DMS53 treated with DMSO at 0.1 percent for 48 hours (cell line): Measurements from ENCODE around the gene EN1.

ENCODE experiments used
- DNase-seq: peaks from one replicate; lab custom pipeline; 2025; ENCODE audit not compliant: unreplicated experiment; lab: John Stamatoyannopoulos, UW

The EN1 gene

DNA sequence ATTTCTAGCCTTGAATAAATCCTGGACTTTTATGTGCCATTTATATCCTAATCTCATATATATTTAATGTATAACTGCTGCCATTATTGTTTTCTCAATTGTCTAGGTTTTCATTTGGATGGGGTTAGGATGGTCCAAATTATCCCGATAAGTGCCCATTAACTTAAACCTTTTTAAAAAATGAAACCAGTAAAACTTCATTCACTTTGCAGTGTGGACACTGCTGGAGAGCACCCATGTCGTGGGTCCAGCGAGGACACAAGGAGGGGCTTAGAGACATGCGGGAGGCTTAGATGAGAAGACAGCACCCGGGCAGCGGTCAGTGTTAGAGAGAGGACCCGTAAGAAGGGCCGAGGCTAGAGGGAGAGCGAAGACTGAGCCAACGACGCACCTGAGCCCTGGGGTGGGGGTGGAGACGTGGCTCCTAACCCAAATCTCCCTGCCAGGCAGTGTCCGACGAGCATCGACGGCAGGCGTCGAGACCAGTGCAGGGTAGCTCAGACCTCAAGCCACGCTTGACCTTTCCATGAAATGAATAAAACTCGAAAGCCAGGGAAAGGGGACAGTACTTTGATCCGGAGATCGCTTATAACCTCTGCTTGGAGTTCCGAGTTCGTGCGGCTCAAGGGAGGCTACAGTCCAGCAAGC lies 9.0 kb upstream of the EN1 start:
- no peak for DNase-seq

DNA sequence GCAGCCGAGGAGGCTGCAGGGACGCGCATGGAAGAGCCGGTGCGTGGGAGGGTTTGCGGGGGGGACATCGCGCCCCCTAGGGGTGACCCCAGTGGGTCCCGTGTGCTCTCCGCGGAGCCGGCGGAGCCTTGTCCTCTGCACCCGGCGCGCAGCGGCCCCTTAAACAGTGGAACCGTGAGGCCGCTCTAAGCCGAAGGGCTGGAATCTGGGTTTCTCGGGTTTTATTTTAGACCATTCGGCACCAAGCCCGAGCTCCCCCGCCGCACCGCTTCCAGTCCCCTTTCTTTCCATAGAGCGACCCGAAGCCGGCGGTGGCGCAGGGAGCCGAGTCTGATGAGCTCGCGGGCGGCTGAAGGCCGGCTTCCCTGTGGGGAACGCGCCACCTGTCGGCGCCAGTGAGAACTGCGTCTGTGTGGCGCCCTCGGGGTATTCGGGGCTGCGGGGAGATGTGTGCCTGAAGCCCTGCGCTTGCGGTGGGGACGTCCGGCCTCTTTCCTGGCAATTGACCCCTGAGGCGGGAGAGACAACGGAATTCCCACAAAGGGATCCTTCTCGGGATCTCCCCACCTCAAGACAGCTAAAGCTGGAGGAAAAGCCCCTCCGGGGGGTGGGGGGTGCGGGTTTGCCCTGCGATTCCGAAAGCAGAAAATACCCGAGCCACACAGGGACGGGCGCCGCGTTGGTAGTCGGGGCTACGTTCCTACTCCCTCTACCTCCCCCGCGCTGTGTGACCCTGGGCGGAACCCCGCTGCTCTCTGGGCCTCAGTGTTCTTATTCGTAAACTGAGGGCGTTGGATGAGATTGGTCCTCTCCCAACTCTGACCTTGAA lies 8.2 kb upstream of the EN1 start:
- DNase-seq: peak; percentile 1

DNA sequence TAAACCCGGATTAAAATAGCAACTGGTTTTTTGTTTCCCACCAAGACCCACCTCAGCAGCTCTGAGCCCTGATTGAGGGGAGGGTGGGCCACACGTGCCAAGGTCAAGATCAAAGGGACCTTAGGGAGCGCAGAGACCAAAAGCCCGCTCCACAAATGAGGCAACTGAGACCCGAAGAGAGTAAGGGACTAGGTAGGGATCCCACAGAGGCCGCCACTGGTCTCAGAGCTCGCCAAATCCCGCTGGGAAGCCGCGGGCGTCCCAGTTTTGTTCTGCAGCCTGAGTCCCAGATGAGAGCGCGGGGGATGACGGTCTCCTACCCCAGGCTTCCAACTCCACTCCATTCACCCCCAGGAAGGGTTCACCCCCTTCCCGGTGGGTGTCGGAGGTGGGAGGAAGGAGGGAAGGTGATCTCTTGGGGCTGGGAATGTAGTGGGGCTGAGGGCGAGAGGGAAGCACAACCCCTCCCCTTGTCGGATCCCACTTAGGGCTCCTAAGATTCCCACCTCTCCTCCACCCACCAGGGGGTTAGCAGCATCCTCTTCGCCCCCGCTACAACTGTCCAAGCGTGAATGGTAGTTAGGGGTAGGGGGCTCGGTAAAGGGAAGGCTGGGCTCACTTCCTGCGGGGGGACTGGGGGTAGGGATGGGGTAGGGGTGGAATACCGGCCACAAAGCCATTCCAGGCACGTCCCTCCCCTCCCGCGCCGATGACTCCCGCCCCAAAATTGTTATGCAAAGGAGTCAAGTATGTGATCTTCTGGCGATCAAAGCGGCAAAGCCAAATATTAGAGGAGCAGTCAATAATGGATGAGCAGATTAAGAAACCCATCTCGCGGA lies 7.3 kb upstream of the EN1 start:
- no peak for DNase-seq

DNA sequence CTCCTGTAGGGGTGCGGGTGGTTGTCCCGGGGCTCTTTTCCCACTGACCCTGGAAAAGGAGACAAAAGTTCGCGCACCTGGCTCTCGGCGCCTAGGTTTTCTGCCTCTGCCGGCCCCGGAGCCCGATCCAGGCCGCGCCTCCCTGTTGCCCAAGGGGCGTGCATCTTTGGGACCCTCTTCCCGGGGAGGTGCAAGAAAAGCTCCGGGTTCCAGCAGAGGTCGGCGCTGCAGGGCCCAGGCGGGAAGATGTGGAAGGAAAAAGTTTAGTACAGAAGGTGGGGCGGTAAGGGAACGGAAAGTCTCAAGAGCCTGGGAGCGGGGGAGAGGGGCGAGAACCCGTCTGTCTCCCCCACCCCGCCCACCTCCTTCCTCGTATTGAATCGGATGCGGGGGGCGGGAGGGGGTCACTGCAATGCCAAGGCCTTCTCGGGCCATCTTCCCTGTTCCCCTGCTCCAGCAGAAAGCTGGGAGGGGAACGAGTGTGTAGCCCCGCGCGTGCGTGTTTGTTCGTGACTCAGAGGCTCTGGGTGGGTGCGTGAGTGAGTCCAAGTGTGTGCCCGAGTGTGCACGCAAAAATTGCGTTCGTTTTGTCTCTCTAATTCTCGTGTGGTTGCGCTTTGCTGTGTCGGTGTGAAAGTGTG lies 6.3 kb upstream of the EN1 start:
- no peak for DNase-seq

DNA sequence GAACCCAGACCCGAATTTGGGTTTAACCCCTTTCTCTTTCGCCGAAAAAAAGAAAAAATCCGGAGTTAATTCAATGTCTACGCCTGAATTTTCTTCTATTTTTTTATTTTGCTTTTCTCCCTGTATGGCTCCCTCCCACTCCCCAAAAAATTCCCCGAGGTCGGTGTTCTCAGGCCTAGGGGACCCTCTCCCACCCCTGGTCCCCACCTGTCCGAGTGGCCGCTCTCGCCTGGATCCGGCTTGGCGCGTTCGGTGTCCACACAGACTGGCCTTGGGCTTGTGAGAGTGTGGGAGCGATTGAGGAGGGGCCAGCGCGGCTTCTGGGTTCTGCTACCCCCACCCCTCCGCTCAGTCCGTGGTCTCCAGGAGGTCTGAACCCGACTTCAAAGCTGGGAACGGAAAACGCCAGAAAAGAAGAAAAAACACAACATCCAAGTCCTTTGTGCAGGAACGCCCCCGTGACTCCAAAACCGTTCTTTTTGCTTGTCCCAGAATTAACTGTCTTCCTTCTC lies 5.7 kb upstream of the EN1 start:
- no peak for DNase-seq

DNA sequence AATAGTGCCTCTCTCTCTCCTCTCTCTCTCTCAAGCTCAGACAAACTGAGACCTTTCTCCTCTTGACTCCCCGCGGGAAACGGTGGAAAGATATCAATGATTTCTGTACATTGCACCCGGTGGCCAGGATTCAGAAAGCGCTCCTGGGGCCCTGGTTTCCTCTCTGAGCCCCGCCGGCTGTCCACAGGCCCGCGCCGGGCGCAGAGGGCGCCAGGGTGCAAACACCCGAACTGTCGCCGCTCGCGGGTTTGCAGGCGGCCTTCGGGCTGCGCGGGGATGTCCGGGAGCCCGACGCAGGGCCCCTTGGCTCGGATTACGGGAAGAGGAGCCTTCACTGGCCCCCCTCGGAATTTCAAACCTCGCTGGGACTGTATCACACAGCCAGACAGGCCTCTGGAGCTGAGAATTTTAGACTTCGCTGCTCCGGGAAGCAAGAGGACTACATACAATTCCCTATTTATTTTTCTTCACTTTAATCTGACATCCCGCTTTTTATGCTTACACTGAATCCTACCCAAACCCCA lies 5.2 kb upstream of the EN1 start:
- no peak for DNase-seq

DNA sequence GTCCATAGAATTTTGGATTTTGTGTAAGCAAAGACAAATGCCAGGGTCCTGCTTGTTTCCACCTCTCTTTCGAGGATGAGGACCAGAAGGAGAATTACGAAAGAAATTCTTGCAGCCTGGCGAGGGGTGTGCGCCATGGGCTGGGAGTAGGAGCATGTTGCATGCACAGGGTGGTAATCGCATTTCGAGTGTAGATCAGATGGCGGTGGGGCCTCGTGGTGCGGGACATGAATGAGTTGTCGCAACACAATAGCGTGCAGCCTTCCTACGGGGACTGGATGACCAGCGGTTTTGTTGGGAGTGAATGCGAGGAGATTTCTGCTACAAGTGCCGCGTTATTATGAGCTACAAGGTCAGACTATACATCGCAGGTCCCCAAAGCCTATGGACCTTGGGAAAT lies 4.2 kb upstream of the EN1 start:
- DNase-seq: no peak

DNA sequence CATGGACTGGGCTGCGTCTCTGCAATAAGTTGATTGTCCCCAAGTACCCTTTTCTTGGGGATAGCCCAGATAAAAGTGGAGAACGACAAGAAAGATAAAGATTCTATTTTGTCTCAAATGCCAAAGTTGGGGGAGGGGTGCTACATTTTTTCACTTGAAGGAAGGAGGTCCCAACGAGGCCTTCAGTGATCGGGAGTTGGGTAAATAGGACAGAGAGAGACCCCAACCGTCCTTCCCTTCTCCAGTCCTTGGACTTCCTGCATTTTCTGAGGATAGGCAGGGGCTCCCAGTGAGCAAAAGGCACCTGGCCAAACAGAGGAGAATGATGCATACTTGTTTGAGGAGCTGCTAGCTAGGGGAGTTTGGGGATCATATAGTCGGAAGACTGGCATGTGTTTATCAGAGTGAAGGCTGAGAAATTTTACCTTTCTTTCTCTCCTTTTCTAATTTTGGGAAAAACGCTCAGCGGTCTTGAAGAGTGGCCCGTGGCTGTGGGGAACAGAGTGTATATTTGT lies 3.5 kb upstream of the EN1 start:
- DNase-seq: no peak

DNA sequence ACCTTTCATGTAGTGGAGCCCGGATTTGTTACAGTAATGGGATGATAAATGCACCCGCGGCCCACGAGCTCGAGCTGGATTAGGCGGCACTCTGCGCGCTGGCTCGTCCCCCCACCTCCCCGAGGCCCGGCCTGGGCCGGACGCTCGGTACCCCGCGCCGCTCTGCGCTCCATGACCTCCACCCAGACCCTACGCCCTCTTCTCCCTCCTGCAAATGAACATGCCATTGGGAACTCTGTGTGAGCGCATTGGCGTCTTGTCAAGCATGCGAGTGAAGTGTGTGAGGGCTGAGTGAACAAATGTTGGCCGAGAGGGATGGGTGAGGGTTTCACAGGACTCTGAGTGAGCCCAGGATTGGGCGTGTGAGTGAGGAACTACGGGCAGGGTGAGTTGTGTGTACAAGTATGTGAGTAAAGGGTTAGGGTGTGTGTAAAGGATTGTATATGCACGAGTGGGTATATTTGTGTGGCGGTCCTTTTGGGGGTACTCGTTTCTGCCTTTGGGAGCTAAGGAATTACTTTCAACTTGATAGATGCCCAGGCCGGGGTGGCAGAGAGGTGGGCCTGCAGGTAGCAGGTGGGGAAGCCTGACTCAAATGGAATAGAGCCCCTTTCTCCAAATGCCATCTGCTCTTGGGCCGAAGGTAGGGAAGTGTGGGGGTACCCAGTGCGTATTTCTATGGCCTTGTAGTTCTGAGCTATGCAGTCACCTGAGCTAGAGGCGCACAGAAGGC lies 2.9 kb upstream of the EN1 start:
- no peak for DNase-seq

DNA sequence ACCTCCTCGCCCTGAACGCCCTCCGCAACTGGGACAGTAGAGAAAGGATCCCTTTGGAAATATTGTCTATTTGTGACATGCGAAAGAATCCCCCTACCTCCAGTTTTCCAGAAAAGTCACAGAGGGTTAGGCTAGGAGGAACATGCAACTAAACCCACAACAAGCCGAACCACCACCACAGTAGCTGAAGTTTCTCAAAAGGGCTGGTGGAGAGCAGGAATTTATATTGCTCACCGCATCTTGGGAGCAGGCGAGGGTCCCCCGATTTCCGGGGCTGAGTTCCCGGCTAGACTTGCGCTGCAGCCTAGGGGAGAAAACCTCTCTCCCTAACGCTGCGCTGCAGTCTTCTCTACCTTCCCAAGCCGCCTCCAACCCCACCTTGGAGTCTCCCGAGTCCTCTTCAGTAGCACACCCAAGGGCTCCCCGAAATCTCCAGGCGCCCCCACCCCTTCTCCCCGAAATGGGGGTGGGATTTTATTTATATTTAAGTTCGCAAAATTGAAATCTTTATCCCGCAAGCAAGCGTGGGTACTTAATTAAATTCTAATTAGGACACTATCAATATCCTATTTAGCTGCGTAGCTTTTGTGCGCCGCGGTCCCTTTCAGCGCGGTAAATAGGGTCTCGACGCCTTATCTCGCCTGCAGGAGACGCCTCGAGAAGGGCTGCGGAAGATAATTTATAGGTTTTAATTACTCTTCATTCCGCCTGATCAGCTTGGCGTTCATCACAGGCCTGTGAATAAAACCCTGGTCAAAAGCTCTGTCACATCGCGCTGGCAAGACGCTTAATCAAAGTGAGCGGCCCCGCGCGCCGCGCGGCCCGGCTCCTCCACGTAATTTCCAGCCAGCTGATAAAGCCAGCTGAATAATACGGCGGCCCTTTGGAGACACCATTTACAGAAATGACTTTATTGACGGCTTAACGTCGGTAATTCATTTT lies 2.0 kb upstream of the EN1 start:
- DNase-seq: no peak

DNA sequence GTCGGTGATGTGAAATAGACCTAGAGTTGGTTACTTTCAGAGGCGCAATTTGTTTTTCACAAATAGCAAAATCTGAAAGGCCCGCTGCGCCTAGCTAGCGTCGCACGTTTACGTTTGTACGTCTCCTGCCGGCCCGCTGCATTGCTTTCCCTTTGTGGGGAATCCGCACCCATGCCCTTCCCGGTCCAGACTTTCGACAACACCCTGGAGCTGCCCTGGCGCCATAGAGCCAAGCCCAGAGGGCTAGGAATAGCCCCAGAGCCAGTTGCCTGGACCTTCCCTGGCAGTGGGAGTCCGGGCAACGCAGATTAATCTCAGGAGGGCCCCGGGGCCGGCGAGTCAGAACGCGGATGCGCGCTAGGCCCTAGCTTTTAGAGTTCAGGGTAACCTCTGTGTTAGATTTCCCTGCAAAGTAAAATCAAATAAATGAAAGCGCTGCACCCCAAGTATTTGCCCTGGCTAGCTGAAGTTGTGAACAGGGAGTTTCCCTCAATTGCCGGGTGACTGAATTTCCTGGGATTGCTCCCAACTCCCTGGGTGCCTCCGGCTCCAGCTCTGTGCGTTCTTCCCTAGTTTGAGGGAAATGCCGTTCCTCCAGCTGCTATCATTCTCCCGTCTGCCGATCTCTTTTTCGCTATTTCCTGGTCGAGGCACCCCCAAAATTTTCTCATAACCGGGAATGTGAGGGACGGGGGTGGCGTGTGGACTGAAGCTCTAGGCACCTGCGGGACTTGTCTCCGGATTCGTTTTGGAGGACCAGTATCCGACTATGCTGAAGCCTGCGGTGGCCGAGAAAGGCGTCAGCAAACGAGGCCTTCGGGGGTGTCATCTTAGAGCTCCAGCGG lies 1.2 kb upstream of the EN1 start:
- no peak for DNase-seq

DNA sequence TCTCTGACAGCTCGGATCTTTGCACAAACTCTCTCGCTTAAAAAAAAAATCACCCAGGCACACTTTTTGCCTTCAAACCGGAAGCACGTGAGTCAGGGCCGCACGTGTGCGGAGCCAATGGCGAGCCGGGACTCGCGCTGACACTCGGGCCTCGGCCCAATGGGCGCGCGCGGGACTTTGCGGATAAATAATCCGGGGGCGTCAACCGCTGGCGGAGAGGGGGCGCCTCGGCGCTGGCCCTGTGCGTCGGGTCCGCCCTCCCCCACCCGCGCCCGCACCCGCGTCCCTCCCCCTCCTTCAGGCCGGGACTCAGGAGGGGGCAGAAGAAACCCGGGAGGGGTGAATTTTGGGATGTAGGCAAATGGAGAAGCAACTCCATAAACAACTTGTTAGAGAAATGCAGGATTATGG lies 319 bp upstream of the EN1 start:
- no peak for DNase-seq

DNA sequence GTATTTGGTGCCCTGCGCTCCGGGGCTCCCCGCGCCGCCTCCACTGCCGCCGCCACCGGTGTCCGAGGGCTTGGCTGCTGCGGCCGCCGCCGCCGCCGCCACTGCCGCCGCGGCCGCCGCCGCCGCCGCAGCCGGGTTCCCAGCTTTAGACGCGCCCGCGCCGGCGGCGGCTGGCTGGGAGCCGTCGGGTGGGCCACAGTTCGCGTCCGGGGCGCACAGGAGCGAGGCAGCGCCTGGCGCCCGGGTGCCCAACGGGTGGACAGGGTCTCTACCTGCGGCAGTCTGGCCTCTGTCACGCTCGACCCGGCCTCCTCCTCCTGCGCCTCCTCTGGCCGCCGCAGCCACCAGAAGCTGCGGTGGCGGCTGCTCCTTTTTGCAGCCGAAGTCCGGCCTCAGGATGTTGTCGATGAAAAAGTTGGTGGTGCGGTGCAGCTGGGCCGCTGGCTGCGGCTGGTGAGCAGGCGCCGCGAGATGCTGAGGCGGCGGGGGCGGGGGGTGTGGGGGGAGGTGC lies 951 bp downstream of the EN1 start:
- no peak for DNase-seq

DNA sequence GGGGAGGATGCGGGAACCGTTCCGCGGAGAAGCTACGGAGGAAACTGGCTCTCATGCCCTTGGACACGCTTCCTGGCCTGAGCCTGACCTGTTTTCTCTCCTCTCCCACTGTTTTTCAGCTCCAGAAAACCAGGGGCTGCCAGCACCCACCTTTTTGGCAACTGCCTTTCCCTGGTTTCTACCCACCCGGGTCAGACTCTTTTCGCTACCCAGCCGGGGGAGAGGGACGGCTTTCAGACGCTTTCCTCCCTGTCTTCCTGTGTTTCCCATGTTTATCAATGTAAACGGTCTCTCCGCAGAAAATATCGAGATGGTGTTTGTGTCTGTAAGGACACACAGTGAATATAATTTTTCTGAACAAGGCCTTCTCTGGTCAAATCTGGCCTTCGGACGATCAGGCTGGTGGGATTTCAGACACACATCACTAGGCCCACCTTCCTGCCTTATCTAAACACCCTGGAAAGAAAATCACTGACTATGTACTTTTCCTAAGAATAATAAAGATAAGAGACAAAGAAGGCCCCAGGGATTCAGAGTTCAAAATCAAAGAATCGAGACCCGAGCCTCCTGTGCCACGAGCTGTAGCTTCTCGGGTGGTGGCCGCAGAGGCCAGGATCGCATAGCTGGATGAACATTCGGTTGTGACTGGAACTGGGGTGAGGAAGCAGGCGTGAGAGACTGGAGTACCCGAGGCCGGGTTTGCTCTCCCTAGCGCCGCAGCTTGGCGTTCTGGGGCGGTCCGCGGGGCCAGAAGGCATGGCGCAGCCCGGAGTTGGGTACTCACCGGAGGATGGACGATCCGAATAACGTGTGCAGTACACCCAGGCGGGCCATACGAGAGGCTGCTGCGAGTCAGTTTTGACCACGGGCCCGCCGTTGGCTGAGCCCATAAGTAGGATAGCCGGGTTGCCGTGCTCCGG lies 1.7 kb downstream of the EN1 start:
- DNase-seq: no peak

DNA sequence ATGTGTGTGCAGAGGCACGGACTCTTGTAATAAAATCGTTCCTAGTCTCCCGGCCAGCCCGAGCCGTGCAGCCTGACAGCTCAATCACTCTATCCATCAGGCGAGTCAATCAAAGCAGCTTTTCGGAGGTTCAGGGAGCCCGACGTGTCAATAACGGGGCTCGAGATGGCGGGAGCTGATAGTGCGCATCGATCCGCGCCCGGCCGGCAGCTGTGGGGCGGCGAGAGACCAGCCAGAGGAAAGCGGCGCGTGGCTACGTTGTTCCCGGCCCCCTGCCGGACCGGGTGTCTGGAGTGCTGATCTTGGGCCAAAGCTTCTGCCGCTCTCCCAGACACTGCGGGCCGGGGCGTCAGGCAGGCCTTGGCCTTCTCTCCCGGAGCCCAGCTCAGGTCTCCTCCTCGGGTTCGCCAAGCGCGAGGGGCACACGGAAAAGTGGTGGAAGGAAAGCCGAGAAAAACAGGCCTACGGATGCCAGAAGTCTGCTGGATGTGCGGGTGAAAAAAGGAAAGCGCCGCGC lies 2.4 kb downstream of the EN1 start:
- no peak for DNase-seq

DNA sequence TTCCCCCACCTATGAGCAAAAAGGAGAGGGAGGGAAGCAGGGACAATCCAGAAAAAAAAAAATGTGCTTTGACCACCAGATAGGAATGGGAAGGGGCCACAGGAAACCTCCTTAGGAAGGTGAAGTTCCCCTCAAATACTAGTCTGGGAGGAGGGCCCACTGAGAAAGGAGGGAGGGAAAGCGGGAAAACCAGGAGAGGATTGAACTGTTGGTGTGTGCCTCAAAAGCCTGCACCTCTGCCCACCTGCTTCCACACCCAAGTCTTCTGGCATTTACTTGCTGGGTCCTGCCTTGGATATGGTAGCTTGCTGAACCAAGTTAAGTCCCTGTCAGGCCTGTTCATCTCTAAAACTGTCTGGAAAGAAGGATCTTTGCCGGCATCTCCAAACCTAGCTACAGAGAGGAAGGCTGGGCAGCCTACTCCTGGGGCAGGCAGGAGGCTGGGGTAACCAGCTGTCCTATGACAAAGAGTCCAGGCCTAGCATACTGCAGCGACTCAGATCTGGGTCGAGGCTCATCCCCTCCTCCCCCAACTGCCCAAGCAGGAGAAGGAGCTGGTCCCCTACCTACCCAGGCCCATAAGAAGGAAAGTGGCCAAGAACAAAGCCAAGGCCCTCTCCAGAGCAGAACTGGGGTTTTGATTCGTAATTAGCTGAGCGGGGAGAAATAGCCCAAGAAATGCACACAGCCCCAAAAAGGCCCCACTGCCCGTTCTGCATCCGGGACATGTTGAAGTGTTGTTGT lies 3.0 kb downstream of the EN1 start:
- no peak for DNase-seq
